ENCODE data around the gene MGMT.

- TF ChIP-seq CTCF (IDR thresholded peaks at IDR 0.05): no peak
- TF ChIP-seq POLR2AphosphoS5 (IDR thresholded peaks at IDR 0.05): no peak
- TF ChIP-seq POLR2A (IDR thresholded peaks at IDR 0.05): no peak
Measured at GRCh38 chr10:129509155-129509554, 42.1 kb downstream of the MGMT start.
